IMR-90 (cell line): Measurements from ENCODE around the gene PPA2. TPM values are rescaled to one million over a fixed set of nuclear protein-coding genes. Genes with fewer than 3 reads are reported as not detected.

Source experiments
- ATAC-seq: fragments of 200-7000 bp; cut with Tn5 transposase; 2 replicates; pipeline ENCODE4 v1.9.1; 2020; ENCODE audit warnings: low read depth, mild to moderate bottlenecking, moderate library complexity
- BruUV-seq: library from RNA; stranded (reverse); fragments of 400-500 nt; replicated peaks from 2 replicates; lab custom pipeline; 2021; lab: Mats Ljungman, UMichigan
- CTCF ChIA-PET: fragments of 300-600 bp; formaldehyde crosslinking; extraction: SDS; loops from one replicate; lab custom pipeline; 2021; ENCODE audit warnings: antibody characterized with exemption; lab: Yijun Ruan, JAX
- POLR2A ChIA-PET: fragments of 300-600 bp; sonication (Branson Sonifier 250); formaldehyde crosslinking; loops from one replicate; lab custom pipeline; 2022; ENCODE audit warnings: antibody characterized with exemption; ENCODE audit not compliant: unreplicated experiment; lab: Charles Lee
- DNase-seq: peaks from one replicate; pipeline ENCODE4 v3.0.0; 2013
- H2AFZ ChIP-seq: replicated peaks from 2 replicates; pipeline ENCODE3; 2013; ENCODE audit warnings: low read length, mild to moderate bottlenecking; ENCODE audit not compliant: poor library complexity
- H2AK5ac ChIP-seq: 2 replicates; pipeline ENCODE4 v1.6.1; 2013; ENCODE audit warnings: low read depth, low read length, inconsistent platforms
- H2AK9ac ChIP-seq: replicated peaks from 2 replicates; pipeline ENCODE3; 2013; ENCODE audit warnings: mild to moderate bottlenecking, low read depth, low read length, moderate library complexity; ENCODE audit not compliant: poor library complexity
- H2BK120ac ChIP-seq: 2 replicates; pipeline ENCODE4 v1.6.1; 2013; ENCODE audit warnings: low read depth, low read length, inconsistent platforms
- H2BK15ac ChIP-seq: 3 replicates; pipeline ENCODE4 v1.6.1; 2013; ENCODE audit warnings: low read depth, low read length, inconsistent platforms
- H2BK20ac ChIP-seq: 2 replicates; pipeline ENCODE4 v1.6.1; 2013; ENCODE audit warnings: low read depth, mild to moderate bottlenecking, inconsistent platforms, low read length, moderate library complexity
- H2BK5ac ChIP-seq: 2 replicates; pipeline ENCODE4 v1.6.1; 2013; ENCODE audit warnings: mild to moderate bottlenecking, low read depth, low read length, inconsistent platforms; ENCODE audit not compliant: poor library complexity, severe bottlenecking
- H3K14ac ChIP-seq: replicated peaks from 2 replicates; pipeline ENCODE4 v1.6.1; 2013; ENCODE audit warnings: low read depth, low read length, inconsistent platforms
- H3K18ac ChIP-seq: 2 replicates; pipeline ENCODE4 v1.6.1; 2013; ENCODE audit warnings: low read depth, low read length, control low read depth
- H3K23ac ChIP-seq: 2 replicates; pipeline ENCODE4 v1.6.1; 2013; ENCODE audit warnings: low read depth, low read length, inconsistent platforms
- H3K27ac ChIP-seq: 2 replicates; pipeline ENCODE4 v1.5.1; 2013; ENCODE audit warnings: mild to moderate bottlenecking, control low read depth, low read length; ENCODE audit not compliant: insufficient read depth
- H3K27me3 ChIP-seq: 2 replicates; pipeline ENCODE4 v1.6.1; 2013; ENCODE audit warnings: low read length; ENCODE audit not compliant: control insufficient read depth, insufficient read depth
- H3K36me3 ChIP-seq: 2 replicates; pipeline ENCODE4 v1.6.1; 2013; ENCODE audit warnings: low read length, mixed read lengths; ENCODE audit not compliant: control insufficient read depth, insufficient read depth
- H3K4ac ChIP-seq: 2 replicates; pipeline ENCODE4 v1.6.1; 2013; ENCODE audit warnings: low read depth, low read length, inconsistent platforms
- H3K4me1 ChIP-seq: 2 replicates; pipeline ENCODE4 v1.6.1; 2013; ENCODE audit warnings: low read length, mixed read lengths; ENCODE audit not compliant: control insufficient read depth, insufficient read depth
- H3K4me2 ChIP-seq: 2 replicates; pipeline ENCODE4 v1.6.1; 2013; ENCODE audit warnings: low read depth, mild to moderate bottlenecking, control low read depth, low read length, moderate library complexity
- H3K4me3 ChIP-seq: 2 replicates; pipeline ENCODE4 v1.5.1; 2013; ENCODE audit warnings: low read depth, mild to moderate bottlenecking, control low read depth, low read length, moderate library complexity; ENCODE audit not compliant: insufficient read depth
- H3K56ac ChIP-seq: 2 replicates; pipeline ENCODE4 v1.6.1; 2013; ENCODE audit warnings: low read length, inconsistent platforms; ENCODE audit not compliant: insufficient read depth; ENCODE audit errors: extremely low read depth
- H3K79me1 ChIP-seq, 2 experiments: 2 replicates each; pipeline ENCODE4 v1.6.1; 2013; ENCODE audit warnings: low read length in 2 of 2, inconsistent platforms in 1 of 2, low read depth in 1 of 2
- H3K9ac ChIP-seq: 2 replicates; pipeline ENCODE4 v1.6.1; 2013; ENCODE audit warnings: low read depth, low read length, control low read depth
- H3K9me1 ChIP-seq: 2 replicates; pipeline ENCODE4 v1.6.1; 2013; ENCODE audit warnings: low read length, inconsistent platforms; ENCODE audit not compliant: insufficient read depth
- H3K9me3 ChIP-seq: 2 replicates; pipeline ENCODE4 v1.6.1; 2013; ENCODE audit warnings: low read length; ENCODE audit not compliant: control insufficient read depth, insufficient read depth
- H4K20me1 ChIP-seq: 2 replicates; pipeline ENCODE4 v1.6.1; 2013; ENCODE audit warnings: low read length, inconsistent platforms; ENCODE audit not compliant: insufficient read depth
- H4K5ac ChIP-seq: 2 replicates; pipeline ENCODE4 v1.6.1; 2013; ENCODE audit warnings: mild to moderate bottlenecking, low read depth, low read length, control low read depth
- H4K8ac ChIP-seq, 2 experiments: 2 replicates each; pipeline ENCODE4 v1.6.1; 2013; ENCODE audit warnings: low read depth in 2 of 2, low read length in 2 of 2, control low read depth in 1 of 2, inconsistent platforms in 1 of 2
- H4K91ac ChIP-seq: 2 replicates; pipeline ENCODE4 v1.6.1; 2013; ENCODE audit warnings: low read depth, low read length, inconsistent platforms; ENCODE audit not compliant: insufficient read depth
- CEBPB ChIP-seq: IDR thresholded peaks from 2 replicates; pipeline ENCODE4 v1.6.1; 2012; ENCODE audit warnings: low read depth, low read length, improper control_type of control experiment
- RFX5 ChIP-seq: IDR thresholded peaks from 2 replicates; pipeline ENCODE4 v1.8.0; 2012; ENCODE audit warnings: low read depth, mild to moderate bottlenecking, low read length, moderate library complexity
- SMC3 ChIP-seq: fragments of 150-350 bp; IDR thresholded peaks from 2 replicates; pipeline ENCODE4 v1.6.1; 2016; ENCODE audit warnings: low read depth, mild to moderate bottlenecking, antibody characterized with exemption, low read length, moderate library complexity
- WGBS, 2 experiments: methylation state at CpG; one replicate each; pipeline versions ENCODE4 v1.1.5 to v1.1.7; 2013; ENCODE audit warnings: missing lambda C conversion rate in 2 of 2; ENCODE audit not compliant: insufficient read length in 1 of 2; ENCODE audit errors: extremely low coverage in 2 of 2; 5-methylcytosine and 5-hydroxymethylcytosine counted together
- dilution Hi-C: fragments of 300-500 bp; cut with HindIII; formaldehyde crosslinking; loops from one replicate; pipeline ENCODE4 v1.14.3; 2018; ENCODE audit warnings: low sequenced_read_pairs; ENCODE audit not compliant: unreplicated experiment
- in situ Hi-C: fragments of 300-500 bp; cut with MboI; formaldehyde crosslinking; loops from 3 replicates; pipeline ENCODE4 v1.14.3; 2019; ENCODE audit warnings: low sequenced_read_pairs, inconsistent platforms, mixed read lengths
- intact Hi-C: fragments of 100-400 bp; cut with micrococcal nuclease; formaldehyde crosslinking; loops from 2 replicates; pipeline ENCODE4 v1.10.0; 2022
- polyA plus RNA-seq, 3 experiments: library from polyadenylated mRNA; depleted of rRNA; stranded (reverse); fragments of >200 nt; gene quantifications; 2 replicates each; pipeline ENCODE4 v1.2.3, GENCODE V29; 2012; ENCODE audit warnings: low replicate concordance in 1 of 3
- total RNA-seq: library from RNA; depleted of rRNA; stranded (reverse); fragments of >200 nt; gene quantifications from 2 replicates; pipeline ENCODE4 v1.2.3, GENCODE V29; 2012

Gene PPA2
- total and polyA plus RNA-seq, 2 of the 4 experiments (the other 2 are of a cell fraction), result 43.1 to 52.5 TPM

DNA sequence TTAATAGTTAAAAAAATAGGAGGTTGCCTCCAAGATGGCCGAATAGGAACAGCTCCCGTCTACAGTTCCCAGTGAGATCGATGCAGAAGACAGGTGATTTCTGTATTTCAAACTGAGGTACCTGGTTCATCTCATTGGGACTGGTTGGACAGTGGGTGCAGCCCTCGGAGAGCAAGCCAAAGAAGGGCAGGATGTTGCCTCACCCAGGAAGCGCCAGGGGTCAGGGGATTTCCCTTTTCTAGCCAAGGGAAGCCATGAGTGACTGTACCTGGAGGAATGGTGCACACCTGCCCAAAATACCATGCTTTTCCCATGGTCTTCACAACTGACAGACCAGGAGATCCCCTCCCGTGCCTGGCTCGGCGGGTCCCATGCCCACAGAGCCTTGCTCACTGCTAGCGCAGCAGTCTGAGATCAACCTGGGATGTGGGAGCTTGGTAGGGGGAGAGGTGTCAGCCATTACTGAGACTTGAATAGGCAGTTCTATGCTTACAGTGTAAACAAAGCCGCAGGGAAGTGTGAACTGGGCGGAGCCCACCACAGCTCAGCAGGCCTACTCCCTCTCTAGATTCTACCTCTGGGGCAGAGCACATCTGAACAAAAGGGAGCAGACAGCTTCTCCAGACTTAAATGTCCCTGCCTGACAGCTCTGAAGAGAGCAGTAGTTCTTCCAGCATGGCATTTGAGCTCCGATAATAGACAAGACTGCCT lies 47.5 kb downstream of the PPA2 start:
- H4K91ac ChIP-seq, result no peak overlapping the region
- no peak overlapping the region for H3K4me2 ChIP-seq
- no peak overlapping the region for H3K9ac ChIP-seq
- DNase-seq (no peak), ATAC-seq (no peak)
- no peak overlapping the region for H3K4ac ChIP-seq
- H3K23ac ChIP-seq, result no peak overlapping the region
- H2AFZ ChIP-seq, result no peak overlapping the region
- H3K14ac ChIP-seq, result no peak overlapping the region
- no peak overlapping the region for H2BK15ac ChIP-seq
- no peak overlapping the region for H2BK20ac ChIP-seq
- CTCF ChIA-PET, result no interaction called here
- POLR2A ChIA-PET, result no interaction called here
- H3K56ac ChIP-seq, result no peak overlapping the region
- BruUV-seq, result no TSS peak
- dilution Hi-C loops (no loop called here), intact Hi-C loops (no loop called here), in situ Hi-C loops (no loop called here)
- H3K27ac ChIP-seq, result no peak overlapping the region
- H2BK5ac ChIP-seq, result no peak overlapping the region
- H4K8ac ChIP-seq, result no peak overlapping the region
- H4K20me1 ChIP-seq, result no peaks in the 10 kb centered on the region
- no peak overlapping the region for H2AK9ac ChIP-seq
- H3K79me1 ChIP-seq, result no peaks in the 10 kb centered on the region
- H3K27me3 ChIP-seq, result no peaks in the 10 kb centered on the region
- 82% methylated on average over 2 of the region's 12 CpGs; no CpG with 5 or more reads in 1 of the 2 experiments for WGBS, 2 experiments
- TF ChIP-seq CEBPB, result no peak
- no peak for TF ChIP-seq SMC3
- no peak for TF ChIP-seq RFX5
- no peak overlapping the region for H2BK120ac ChIP-seq
- no peaks in the 10 kb centered on the region for H3K9me1 ChIP-seq
- H4K5ac ChIP-seq, result no peak overlapping the region
- no peak overlapping the region for H2AK5ac ChIP-seq
- no peak overlapping the region for H3K4me3 ChIP-seq
- no peaks in the 10 kb centered on the region for H3K4me1 ChIP-seq
- 0 out of 2 replicates have a peak, but pooled peaks cover 2% of the 10 kb centered on the region for H3K36me3 ChIP-seq
- H3K18ac ChIP-seq, result no peak overlapping the region
- H3K9me3 ChIP-seq, result peaks cover 2% of the 10 kb centered on the region; the same call in 1 of the 2 replicates
